HG03575 (cell line): ENCODE results near the gene VGLL4.
"Not testable (repeated sequence)": the region's sequence is repeated elsewhere in the genome, so short reads cannot be mapped to it uniquely, and the experiment has no call there.

Source experiments
- ATAC-seq: cut with Tn5 transposase; IDR thresholded peaks from one replicate; pipeline ENCODE4 v1.9.1; 2021; ENCODE audit not compliant: unreplicated experiment, insufficient number of reproducible peaks, low FRiP score; ENCODE audit errors: extremely low read depth

Gene VGLL4

GRCh38 chr3:11574981-11575669 lies 68.6 kb downstream of the VGLL4 start:
- ATAC-seq: no peak

DNA sequence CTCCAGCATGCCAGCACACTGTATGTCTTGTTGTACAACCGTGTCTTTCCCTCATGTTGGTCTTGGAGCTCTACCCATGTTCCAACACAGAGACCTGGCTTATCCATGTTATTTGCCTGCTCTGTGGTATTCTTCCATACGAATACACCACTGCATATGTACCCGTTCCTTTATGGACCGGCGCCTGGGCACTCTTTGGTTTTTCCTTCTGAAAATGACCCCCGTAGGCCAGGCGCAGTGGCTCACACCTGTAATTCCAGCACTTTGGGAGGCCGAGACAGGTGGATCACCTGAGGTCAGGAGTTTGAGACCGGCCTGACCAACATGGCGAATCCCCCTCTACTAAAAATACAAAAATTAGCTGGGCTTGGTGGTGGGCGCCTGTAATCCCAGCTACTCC lies 71.1 kb downstream of the VGLL4 start:
- ATAC-seq: not testable (repeated sequence)

GRCh38 chr3:11570789-11571495 lies 72.8 kb downstream of the VGLL4 start:
- ATAC-seq: no peak

- ATAC-seq: no peak
Measured at GRCh38 chr3:11570251-11570650, 73.5 kb downstream of the VGLL4 start.

DNA sequence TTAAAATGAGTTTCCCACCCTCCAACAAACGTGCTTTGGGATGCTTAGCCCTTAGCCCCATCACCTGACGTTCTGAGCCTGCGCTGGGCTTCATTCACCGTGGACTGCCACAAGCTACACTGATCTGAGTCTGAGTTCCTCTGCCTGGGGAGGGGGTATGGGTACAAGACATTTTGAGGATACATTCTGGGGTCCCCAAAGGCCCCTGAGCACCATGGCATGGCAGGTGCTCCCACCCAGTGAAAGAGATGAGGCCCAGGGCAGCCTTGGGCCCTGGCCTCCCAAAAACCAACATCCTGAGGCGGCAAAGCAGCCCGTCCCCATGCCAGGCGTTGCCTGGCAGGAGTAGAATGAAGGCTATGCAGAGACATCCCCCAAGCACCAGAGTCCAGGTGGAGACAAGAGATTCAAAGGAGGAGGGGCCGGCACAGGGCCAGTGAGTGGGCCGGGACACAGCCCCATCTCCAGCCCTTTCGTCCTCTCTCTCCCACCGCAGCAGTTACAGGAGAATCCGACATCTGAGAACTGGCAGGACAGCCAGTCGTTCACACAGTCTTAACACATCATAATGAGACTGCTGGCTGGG lies 74.5 kb downstream of the VGLL4 start:
- no peak for ATAC-seq

DNA sequence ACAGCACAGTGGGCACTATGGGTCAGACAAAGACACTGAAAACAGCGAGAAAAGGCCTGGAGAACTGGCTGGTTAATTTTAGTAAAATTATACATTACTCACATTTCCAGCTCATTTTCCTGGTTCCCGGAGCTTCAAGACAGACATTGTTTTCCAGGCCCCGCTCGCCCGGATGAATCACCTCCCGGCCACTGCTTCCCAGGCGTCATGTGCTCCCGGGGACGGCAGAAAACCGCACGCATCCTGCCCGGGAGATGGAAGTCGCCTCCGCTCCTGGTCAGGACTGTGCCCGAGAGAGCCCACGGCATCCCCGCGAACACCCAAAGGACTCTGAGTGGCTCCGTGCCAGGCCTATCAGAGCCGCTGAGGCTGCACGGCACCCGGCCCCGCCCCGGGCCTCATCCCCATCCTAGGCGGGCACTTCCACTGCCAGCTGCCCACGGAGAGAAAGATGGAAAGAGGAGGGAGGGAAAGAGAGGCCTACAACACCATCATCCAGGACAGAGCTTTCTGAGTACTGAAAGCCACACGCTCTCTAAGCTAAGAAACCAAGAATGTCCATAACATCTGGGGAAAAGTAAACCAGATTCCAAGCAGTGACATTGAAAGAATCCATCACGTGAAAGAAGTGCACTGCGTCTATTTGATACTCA lies 75.1 kb downstream of the VGLL4 start:
- ATAC-seq: no peak

GRCh38 chr3:11567516-11568467 lies 75.9 kb downstream of the VGLL4 start:
- ATAC-seq: no peak

- no peak for ATAC-seq
Measured at GRCh38 chr3:11566916-11567315, 76.8 kb downstream of the VGLL4 start.

- no peak for ATAC-seq
Measured at GRCh38 chr3:11566478-11566877, 77.2 kb downstream of the VGLL4 start.

DNA sequence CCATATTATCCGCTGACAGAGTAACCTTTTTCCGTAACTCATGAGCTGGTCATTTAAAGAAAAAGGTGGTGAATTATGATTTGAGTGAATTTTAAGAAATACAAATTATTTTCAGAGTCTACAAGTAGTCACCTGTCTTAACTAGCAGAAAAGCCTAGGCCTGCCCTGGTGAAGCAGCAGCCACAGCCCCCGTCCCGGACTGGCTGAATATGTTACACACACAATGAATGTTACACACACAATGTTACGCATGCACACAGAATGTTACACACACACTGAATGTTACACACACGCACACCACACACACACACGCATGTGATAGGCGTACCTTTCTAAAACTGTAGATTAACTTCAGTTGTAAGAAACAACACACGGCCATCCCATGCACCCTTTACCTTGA lies 77.8 kb downstream of the VGLL4 start:
- no peak for ATAC-seq

GRCh38 chr3:11565492-11565891 lies 78.2 kb downstream of the VGLL4 start:
- no peak for ATAC-seq

DNA sequence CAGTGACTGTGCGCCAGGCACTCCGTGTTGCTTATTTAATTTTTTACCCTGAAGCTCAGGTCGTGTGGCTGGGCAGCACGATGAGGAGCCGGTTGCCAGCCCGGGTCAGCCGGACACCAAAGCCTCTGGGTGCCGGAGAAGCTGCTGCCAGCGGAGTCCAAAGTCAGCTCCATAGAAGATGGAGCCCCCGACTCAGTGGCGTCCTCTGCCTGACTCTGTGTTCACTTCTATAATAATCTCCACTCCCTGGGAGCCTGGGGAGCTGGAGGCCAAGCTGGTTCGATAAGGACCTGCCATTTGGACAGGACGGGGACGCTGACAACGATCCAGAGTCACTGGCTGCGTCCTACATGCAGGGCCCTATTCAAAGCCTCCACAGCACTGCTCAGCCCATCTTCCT lies 78.6 kb downstream of the VGLL4 start:
- no peak for ATAC-seq

- ATAC-seq: no peak
Measured at GRCh38 chr3:11564577-11565001, 79.1 kb downstream of the VGLL4 start.

- ATAC-seq: no peak
Measured at GRCh38 chr3:11563865-11564185, 79.9 kb downstream of the VGLL4 start.

- ATAC-seq: no peak
Measured at GRCh38 chr3:11563159-11563864, 80.4 kb downstream of the VGLL4 start.

- no peak for ATAC-seq
Measured at GRCh38 chr3:11562277-11562881, 81.3 kb downstream of the VGLL4 start.

DNA sequence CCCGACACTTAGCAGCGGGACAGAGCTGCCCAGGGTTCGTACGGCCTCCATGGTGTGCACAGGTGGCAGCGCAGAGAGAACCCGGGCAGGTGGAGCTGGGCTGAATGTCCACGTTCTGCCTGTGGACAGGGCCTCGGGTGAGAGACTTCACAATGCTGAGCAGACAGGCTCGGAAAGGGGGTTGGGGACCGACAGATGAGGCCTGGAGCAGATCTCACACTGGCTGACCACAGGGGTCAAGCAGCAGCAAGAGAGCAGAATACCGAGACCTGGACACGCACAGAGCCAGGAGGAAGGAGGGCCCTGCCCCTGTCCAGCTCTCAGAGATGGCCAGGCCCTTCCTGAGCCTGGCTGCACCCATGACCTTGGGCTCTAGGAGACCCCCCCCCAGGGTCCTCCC lies 83.0 kb downstream of the VGLL4 start:
- no peak for ATAC-seq
